Thyroid gland (tissue), 4 donors: ENCODE data around the gene DHRS11.

ENCODE experiments used
- POLR2A ChIP-seq, 2 donors: fragments of 450-650 bp; IDR thresholded peaks; one replicate each; pipeline ENCODE4 v1.6.1; 2017; ENCODE audit warnings: antibody characterized with exemption in 2 of 2, mild to moderate bottlenecking in 2 of 2, moderate library complexity in 1 of 2
- TF ChIP-seq, protein P1 (sequence below), 6 experiments: fragments of 200-600 bp in 3 of 6; fragments of 450-650 bp in 3 of 6; sonication (generic) in 3 of 6; IDR thresholded peaks; one replicate each; pipeline ENCODE4 v1.5.1; 2016 to 2019; ENCODE audit warnings: antibody characterized with exemption in 6 of 6, mild to moderate bottlenecking in 2 of 6, inconsistent platforms in 1 of 6, moderate library complexity in 1 of 6

DNA sequence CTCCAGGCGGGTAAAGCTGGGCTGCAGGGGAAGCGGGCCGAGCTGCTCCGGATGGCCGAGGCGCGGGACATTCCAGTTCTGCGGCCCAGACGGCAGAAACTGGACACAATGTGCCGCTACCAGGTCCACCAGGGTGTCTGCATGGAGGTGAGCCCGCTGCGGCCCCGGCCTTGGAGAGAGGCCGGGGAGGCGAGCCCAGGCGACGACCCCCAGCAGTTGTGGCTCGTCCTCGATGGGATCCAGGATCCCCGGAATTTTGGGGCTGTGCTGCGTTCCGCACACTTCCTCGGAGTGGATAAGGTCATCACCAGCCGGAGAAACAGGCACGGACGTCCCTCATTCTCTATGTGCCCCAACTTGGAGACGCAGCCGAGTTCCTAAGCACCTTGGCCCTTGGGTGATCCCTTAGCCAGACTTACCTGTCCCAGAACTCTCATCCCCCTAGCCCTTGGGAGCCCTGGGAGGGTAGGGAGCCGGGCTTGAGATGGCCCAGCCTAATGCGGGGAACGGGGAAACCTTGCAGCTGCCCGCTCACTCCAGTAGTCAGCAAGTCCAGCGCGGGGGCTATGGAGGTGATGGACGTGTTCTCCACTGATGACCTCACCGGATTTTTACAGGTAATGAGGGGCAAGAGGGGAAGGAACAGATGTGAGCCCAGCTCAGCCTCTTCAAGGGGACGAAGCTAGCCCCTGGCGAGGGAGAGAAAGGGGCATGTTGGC lies 10.5 kb downstream of the DHRS11 start:
- no peak for TF ChIP-seq POLR2A (IDR thresholded peaks at IDR 0.05)
- TF ChIP-seq, protein P1, sequence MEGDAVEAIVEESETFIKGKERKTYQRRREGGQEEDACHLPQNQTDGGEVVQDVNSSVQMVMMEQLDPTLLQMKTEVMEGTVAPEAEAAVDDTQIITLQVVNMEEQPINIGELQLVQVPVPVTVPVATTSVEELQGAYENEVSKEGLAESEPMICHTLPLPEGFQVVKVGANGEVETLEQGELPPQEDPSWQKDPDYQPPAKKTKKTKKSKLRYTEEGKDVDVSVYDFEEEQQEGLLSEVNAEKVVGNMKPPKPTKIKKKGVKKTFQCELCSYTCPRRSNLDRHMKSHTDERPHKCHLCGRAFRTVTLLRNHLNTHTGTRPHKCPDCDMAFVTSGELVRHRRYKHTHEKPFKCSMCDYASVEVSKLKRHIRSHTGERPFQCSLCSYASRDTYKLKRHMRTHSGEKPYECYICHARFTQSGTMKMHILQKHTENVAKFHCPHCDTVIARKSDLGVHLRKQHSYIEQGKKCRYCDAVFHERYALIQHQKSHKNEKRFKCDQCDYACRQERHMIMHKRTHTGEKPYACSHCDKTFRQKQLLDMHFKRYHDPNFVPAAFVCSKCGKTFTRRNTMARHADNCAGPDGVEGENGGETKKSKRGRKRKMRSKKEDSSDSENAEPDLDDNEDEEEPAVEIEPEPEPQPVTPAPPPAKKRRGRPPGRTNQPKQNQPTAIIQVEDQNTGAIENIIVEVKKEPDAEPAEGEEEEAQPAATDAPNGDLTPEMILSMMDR (IDR thresholded peaks at IDR 0.05): no peak
